HepG2 (cell line): ENCODE measurements around the gene MS4A15.

ENCODE experiments used
- ASH2L ChIP-seq: fragments of 300-600, 200-600 bp; sonication (generic); IDR thresholded peaks from 2 replicates; pipeline ENCODE4 v1.7.0; 2017; ENCODE audit warnings: low read depth, mild to moderate bottlenecking, moderate library complexity, mixed read lengths, low read length; ENCODE audit not compliant: insufficient read length
- BRCA1 ChIP-seq: sonication (generic); formaldehyde crosslinking; IDR thresholded peaks from 2 replicates; pipeline ENCODE4 v1.4.0; 2020; ENCODE audit warnings: missing genetic modification reagents
- CTCF ChIP-seq: sonication (generic); formaldehyde crosslinking; IDR thresholded peaks from 2 replicates; pipeline ENCODE4 v1.5.0; 2020; ENCODE audit warnings: mild to moderate bottlenecking, missing genetic modification reagents, moderate library complexity
- MAFK ChIP-seq, 2 experiments: IDR thresholded peaks in 1 of 2; conservative IDR thresholded peaks in 1 of 2; 2 replicates each; pipeline ENCODE4 v1.6.1; 2011; ENCODE audit warnings: improper control_type of control experiment in 2 of 2, low read length in 2 of 2
- NCOR1 ChIP-seq: fragments of 200-600 bp; sonication (generic); IDR thresholded peaks from 2 replicates; pipeline ENCODE4 v1.7.0; 2017; ENCODE audit warnings: antibody characterized with exemption, low read length, borderline replicate concordance
- PHB2 ChIP-seq: fragments of 450-650 bp; IDR thresholded peaks from 2 replicates; pipeline ENCODE4 v1.6.1; 2018; ENCODE audit not compliant: partially characterized antibody
- ZNF335 ChIP-seq: sonication (generic); formaldehyde crosslinking; IDR thresholded peaks from 2 replicates; pipeline ENCODE4 v1.4.0; 2020; ENCODE audit warnings: missing genetic modification reagents

- TF ChIP-seq ASH2L (no peak), ZNF335 (CRISPR knock-in tag) (no peak), PHB2 (no peak), BRCA1 (CRISPR knock-in tag) (no peak), MAFK (conservative IDR thresholded peaks at IDR 0.05 in 1 of 2, IDR thresholded peaks at IDR 0.05 in 1 of 2; ENCODE audit: low read length in 2 of 2) (no peak), CTCF (CRISPR knock-in tag) (no peak), NCOR1 (no peak)
Observed at GRCh38 chr11:60825118-60825517, 68.5 kb downstream of the MS4A15 start.
